ENCODE results near the gene PRKCE. TPM values are rescaled to one million over a fixed set of nuclear protein-coding genes. Genes with fewer than 3 reads are reported as not detected.

The PRKCE gene
- total RNA-seq, 1 experiment from 2014 or later, result 17.7 TPM

- no TSS peak for BruUV-seq (replicated peaks)
- DNase-seq, result no peak
- intact Hi-C loops (cut with micrococcal nuclease; ENCODE audit: unreplicated experiment), result no loop called here
- Mint-ChIP-seq H3K4me3 (ENCODE audit: low read depth, unreplicated experiment) (no peak overlapping the region), H3K36me3 (ENCODE audit: insufficient read depth, unreplicated experiment) (no peaks in the 10 kb centered on the region), H3K4me1 (ENCODE audit: low read depth, unreplicated experiment) (peaks cover 6% of the 10 kb centered on the region), H3K27ac (ENCODE audit: unreplicated experiment) (no peak overlapping the region), H3K9me3 (ENCODE audit: low read depth, unreplicated experiment) (no peaks in the 10 kb centered on the region), H3K27me3 (ENCODE audit: unreplicated experiment) (no peaks in the 10 kb centered on the region)
- TF ChIP-seq, protein P1, sequence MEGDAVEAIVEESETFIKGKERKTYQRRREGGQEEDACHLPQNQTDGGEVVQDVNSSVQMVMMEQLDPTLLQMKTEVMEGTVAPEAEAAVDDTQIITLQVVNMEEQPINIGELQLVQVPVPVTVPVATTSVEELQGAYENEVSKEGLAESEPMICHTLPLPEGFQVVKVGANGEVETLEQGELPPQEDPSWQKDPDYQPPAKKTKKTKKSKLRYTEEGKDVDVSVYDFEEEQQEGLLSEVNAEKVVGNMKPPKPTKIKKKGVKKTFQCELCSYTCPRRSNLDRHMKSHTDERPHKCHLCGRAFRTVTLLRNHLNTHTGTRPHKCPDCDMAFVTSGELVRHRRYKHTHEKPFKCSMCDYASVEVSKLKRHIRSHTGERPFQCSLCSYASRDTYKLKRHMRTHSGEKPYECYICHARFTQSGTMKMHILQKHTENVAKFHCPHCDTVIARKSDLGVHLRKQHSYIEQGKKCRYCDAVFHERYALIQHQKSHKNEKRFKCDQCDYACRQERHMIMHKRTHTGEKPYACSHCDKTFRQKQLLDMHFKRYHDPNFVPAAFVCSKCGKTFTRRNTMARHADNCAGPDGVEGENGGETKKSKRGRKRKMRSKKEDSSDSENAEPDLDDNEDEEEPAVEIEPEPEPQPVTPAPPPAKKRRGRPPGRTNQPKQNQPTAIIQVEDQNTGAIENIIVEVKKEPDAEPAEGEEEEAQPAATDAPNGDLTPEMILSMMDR (IDR thresholded peaks at IDR 0.05; ENCODE audit: unreplicated experiment), result no peak
- CTCF ChIA-PET, result no interaction called here
Measured at GRCh38 chr2:45707661-45708060, 56.2 kb downstream of the PRKCE start.

- no peak for DNase-seq
- no peaks in the 10 kb centered on the region for H3K9me3 Mint-ChIP-seq (ENCODE audit: low read depth, unreplicated experiment)
- no peak overlapping the region for H3K27ac Mint-ChIP-seq (ENCODE audit: unreplicated experiment)
- BruUV-seq (replicated peaks), result no TSS peak
- H3K4me3 Mint-ChIP-seq (ENCODE audit: low read depth, unreplicated experiment), result no peak overlapping the region
- H3K4me1 Mint-ChIP-seq (ENCODE audit: low read depth, unreplicated experiment), result peaks cover 8% of the 10 kb centered on the region
- TF ChIP-seq, protein P1 (IDR thresholded peaks at IDR 0.05; ENCODE audit: unreplicated experiment), result no peak
- CTCF ChIA-PET, result interaction anchor here (0.5 kb wide), 1 partner anchor 835 kb away, joined by 3 read pairs; no protein-coding TSS in a partner anchor
- no peaks in the 10 kb centered on the region for H3K27me3 Mint-ChIP-seq (ENCODE audit: unreplicated experiment)
- no peaks in the 10 kb centered on the region for H3K36me3 Mint-ChIP-seq (ENCODE audit: insufficient read depth, unreplicated experiment)
- intact Hi-C loops (cut with micrococcal nuclease; ENCODE audit: unreplicated experiment), result no loop called here
Measured at GRCh38 chr2:45708501-45708900, 57.0 kb downstream of the PRKCE start.

- intact Hi-C loops (cut with micrococcal nuclease; ENCODE audit: unreplicated experiment), result no loop called here
- TF ChIP-seq, protein P1 (IDR thresholded peaks at IDR 0.05; ENCODE audit: unreplicated experiment), result no peak
- no peaks in the 10 kb centered on the region for H3K9me3 Mint-ChIP-seq (ENCODE audit: low read depth, unreplicated experiment)
- DNase-seq, result no peak
- no peak overlapping the region for H3K27ac Mint-ChIP-seq (ENCODE audit: unreplicated experiment)
- CTCF ChIA-PET, result interaction anchor here (0.5 kb wide), 1 partner anchor 836 kb away, joined by 3 read pairs; no protein-coding TSS in a partner anchor
- no peaks in the 10 kb centered on the region for H3K27me3 Mint-ChIP-seq (ENCODE audit: unreplicated experiment)
- no peaks in the 10 kb centered on the region for H3K36me3 Mint-ChIP-seq (ENCODE audit: insufficient read depth, unreplicated experiment)
- H3K4me1 Mint-ChIP-seq (ENCODE audit: low read depth, unreplicated experiment), result peaks cover 8% of the 10 kb centered on the region
- H3K4me3 Mint-ChIP-seq (ENCODE audit: low read depth, unreplicated experiment), result no peak overlapping the region
- BruUV-seq (replicated peaks), result no TSS peak
Measured at GRCh38 chr2:45709137-45709536, 57.7 kb downstream of the PRKCE start.

DNA sequence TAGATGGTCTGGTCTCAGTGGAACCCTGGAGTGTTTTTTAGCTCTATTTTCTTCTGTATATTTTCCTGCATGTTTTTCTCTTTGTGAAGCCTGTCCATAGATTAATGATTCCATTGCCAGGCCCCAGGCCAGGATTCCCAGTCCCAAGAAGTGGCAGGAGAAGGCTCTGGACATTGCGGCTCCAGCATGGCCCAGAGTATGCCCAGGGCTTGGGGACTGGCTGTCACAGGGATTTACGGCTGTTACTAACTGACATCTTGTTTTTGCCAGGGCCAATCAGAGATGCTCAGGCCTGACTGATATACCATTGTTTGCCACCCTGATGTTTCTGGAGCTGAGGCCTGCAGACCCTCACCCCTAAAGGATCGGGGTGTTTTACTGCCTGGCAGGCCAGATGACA lies 59.0 kb downstream of the PRKCE start:
- intact Hi-C loops (cut with micrococcal nuclease; ENCODE audit: unreplicated experiment), result no loop called here
- peaks cover 8% of the 10 kb centered on the region for H3K4me1 Mint-ChIP-seq (ENCODE audit: low read depth, unreplicated experiment)
- DNase-seq, result no peak
- BruUV-seq (replicated peaks), result no TSS peak
- CTCF ChIA-PET, result no interaction called here
- no peak overlapping the region for H3K4me3 Mint-ChIP-seq (ENCODE audit: low read depth, unreplicated experiment)
- H3K27ac Mint-ChIP-seq (ENCODE audit: unreplicated experiment), result no peak overlapping the region
- no peaks in the 10 kb centered on the region for H3K36me3 Mint-ChIP-seq (ENCODE audit: insufficient read depth, unreplicated experiment)
- TF ChIP-seq, protein P1 (IDR thresholded peaks at IDR 0.05; ENCODE audit: unreplicated experiment), result no peak
- H3K27me3 Mint-ChIP-seq (ENCODE audit: unreplicated experiment), result no peaks in the 10 kb centered on the region
- no peaks in the 10 kb centered on the region for H3K9me3 Mint-ChIP-seq (ENCODE audit: low read depth, unreplicated experiment)

All from Calu3 (cell line).